GM23338 (cell line): ENCODE measurements around the gene IRF6. TPM values are rescaled to one million over a fixed set of nuclear protein-coding genes. Genes with fewer than 3 reads are reported as not detected.
A peak's percentile ranks its signal among the peaks of the same experiment; 100 is the strongest.

ENCODE experiments used
- ATAC-seq: fragments of 200-7000 bp; cut with Tn5 transposase; 3 replicates; pipeline ENCODE4 v1.9.1; 2020
- DNase-seq: peaks from one replicate; pipeline ENCODE4 v3.0.0-alpha.2; 2015; ENCODE audit warnings: low spot score
- H2AFZ ChIP-seq: fragments of 200-600 bp; sonication (generic); 2 replicates; pipeline ENCODE4 v1.8.0; 2016; ENCODE audit warnings: antibody characterized with exemption, mild to moderate bottlenecking, moderate library complexity
- H3F3A ChIP-seq: fragments of 200-600 bp; sonication (generic); replicated peaks from 2 replicates; pipeline ENCODE4 v1.8.0; 2017; ENCODE audit warnings: antibody characterized with exemption, mixed run types, low read depth
- H3K27ac ChIP-seq: fragments of 200-600 bp; sonication (generic); 2 replicates; pipeline ENCODE4 v1.6.1; 2016; ENCODE audit warnings: low read depth
- H3K27me3 ChIP-seq: fragments of 200-600 bp; sonication (generic); 2 replicates; pipeline ENCODE4 v1.8.0; 2016; ENCODE audit warnings: mild to moderate bottlenecking, mixed run types, moderate library complexity; ENCODE audit not compliant: insufficient read depth
- H3K36me3 ChIP-seq: fragments of 200-600 bp; sonication (generic); 2 replicates; pipeline ENCODE4 v1.8.0; 2016; ENCODE audit warnings: mild to moderate bottlenecking; ENCODE audit not compliant: insufficient read depth
- H3K4me1 ChIP-seq: fragments of 200-600 bp; sonication (generic); 2 replicates; pipeline ENCODE4 v1.8.0; 2016; ENCODE audit warnings: mild to moderate bottlenecking, moderate library complexity; ENCODE audit not compliant: insufficient read depth
- H3K4me2 ChIP-seq: fragments of 200-600 bp; sonication (generic); 2 replicates; pipeline ENCODE4 v1.7.1; 2017; ENCODE audit warnings: mixed run types
- H3K4me3 ChIP-seq: fragments of 200-600 bp; sonication (generic); 2 replicates; pipeline ENCODE4 v1.6.1; 2016; ENCODE audit warnings: mixed run types
- H3K79me2 ChIP-seq: fragments of 200-600 bp; sonication (generic); replicated peaks from 2 replicates; pipeline ENCODE4 v1.8.0; 2017; ENCODE audit warnings: mild to moderate bottlenecking; ENCODE audit not compliant: insufficient read depth
- H3K9me2 ChIP-seq: fragments of 200-600 bp; sonication (generic); 2 replicates; pipeline ENCODE4 v1.8.0; 2017; ENCODE audit not compliant: insufficient read depth
- H4K20me1 ChIP-seq: fragments of 200-600 bp; sonication (generic); replicated peaks from 2 replicates; pipeline ENCODE4 v1.8.0; 2017; ENCODE audit warnings: mild to moderate bottlenecking; ENCODE audit not compliant: insufficient read depth
- H3K27ac Mint-ChIP-seq: 2 replicates; pipeline ENCODE4 v1.8.0; 2020; ENCODE audit warnings: inconsistent platforms, mild to moderate bottlenecking, moderate library complexity, mixed read lengths
- H3K27me3 Mint-ChIP-seq: 3 replicates; pipeline ENCODE4 v1.8.0; 2022; ENCODE audit warnings: low read depth, mild to moderate bottlenecking, moderate library complexity, mixed read lengths, inconsistent platforms; ENCODE audit not compliant: insufficient read depth, poor library complexity
- H3K36me3 Mint-ChIP-seq: 3 replicates; pipeline ENCODE4 v1.8.0; 2021; ENCODE audit warnings: low read depth, mild to moderate bottlenecking, inconsistent platforms, moderate library complexity, mixed read lengths
- H3K4me1 Mint-ChIP-seq: 3 replicates; pipeline ENCODE4 v1.8.0; 2020; ENCODE audit warnings: mild to moderate bottlenecking, inconsistent platforms, mixed read lengths
- H3K4me3 Mint-ChIP-seq: 3 replicates; pipeline ENCODE4 v1.8.0; 2021; ENCODE audit warnings: moderate library complexity, mild to moderate bottlenecking, inconsistent platforms, mixed read lengths
- H3K9me3 Mint-ChIP-seq: 3 replicates; pipeline ENCODE4 v1.8.0; 2020; ENCODE audit warnings: moderate library complexity, mild to moderate bottlenecking, inconsistent platforms, mixed read lengths
- CREB1 ChIP-seq: fragments of 250-450 bp; sonication (Bioruptor Pico); IDR thresholded peaks from 2 replicates; pipeline ENCODE4 v1.5.0; 2020; ENCODE audit warnings: low read depth, mild to moderate bottlenecking, moderate library complexity
- EZH2 ChIP-seq: fragments of 200-600 bp; sonication (generic); IDR thresholded peaks from one replicate; pipeline ENCODE4 v1.8.0; 2017; ENCODE audit warnings: antibody characterized with exemption, mild to moderate bottlenecking, low read depth; ENCODE audit not compliant: unreplicated experiment
- EZH2phosphoT487 ChIP-seq: fragments of 200-600 bp; sonication (generic); IDR thresholded peaks from one replicate; pipeline ENCODE4 v1.8.1; 2018; ENCODE audit warnings: antibody characterized with exemption; ENCODE audit not compliant: unreplicated experiment
- JUNB ChIP-seq: IDR thresholded peaks from one replicate; pipeline ENCODE4 v1.6.1; 2016; ENCODE audit warnings: antibody characterized with exemption; ENCODE audit not compliant: unreplicated experiment
- NANOG ChIP-seq: IDR thresholded peaks from 2 replicates; pipeline ENCODE4 v1.6.1; 2016; ENCODE audit warnings: antibody characterized with exemption, borderline replicate concordance
- POLR2AphosphoS5 ChIP-seq: IDR thresholded peaks from 2 replicates; pipeline ENCODE4 v1.6.1; 2016; ENCODE audit warnings: antibody characterized with exemption, low read depth
- ZNF114 ChIP-seq: fragments of 250-450 bp; sonication (Bioruptor Pico); IDR thresholded peaks from 2 replicates; pipeline ENCODE4 v1.5.0; 2020; ENCODE audit warnings: mild to moderate bottlenecking, moderate library complexity
- ZNF331 ChIP-seq: fragments of 250-450 bp; sonication (Bioruptor Pico); IDR thresholded peaks from 2 replicates; pipeline ENCODE4 v1.5.0; 2020; ENCODE audit warnings: low read depth, mild to moderate bottlenecking, moderate library complexity
- polyA plus RNA-seq: library from polyadenylated mRNA; unstranded; fragments of >200 nt; fragmentation: Nextera tagmentation; extraction: Ambion mirVana; gene quantifications from 2 replicates; pipeline ENCODE4 v1.2.1, GENCODE V29; 2016
- total RNA-seq: library from RNA; depleted of rRNA; stranded (reverse); fragments of >200 nt; shearing (Covaris generic); gene quantifications from 2 replicates; pipeline ENCODE4 v1.2.3, GENCODE V29; 2014
- TF ChIP-seq, protein P1 (sequence below), 2 experiments: fragments of 200-600 bp in 1 of 2; sonication (generic) in 1 of 2; conservative IDR thresholded peaks; 2 replicates each; pipeline versions ENCODE4 v1.5.1 to v1.6.1; 2016 to 2017; ENCODE audit warnings: antibody characterized with exemption in 2 of 2, low read depth in 2 of 2, mild to moderate bottlenecking in 2 of 2, moderate library complexity in 1 of 2
- TF ChIP-seq, protein P2 (sequence below): IDR thresholded peaks from one replicate; pipeline ENCODE4 v1.6.1; 2018; ENCODE audit warnings: antibody characterized with exemption; ENCODE audit not compliant: unreplicated experiment
- TF ChIP-seq, protein P3 (sequence below): IDR thresholded peaks from 2 replicates; pipeline ENCODE4 v1.6.1; 2016; ENCODE audit warnings: antibody characterized with exemption

The IRF6 gene
- total and polyA plus RNA-seq, 2 experiments from 2014 or later = 4.6 to 11.7 TPM

DNA sequence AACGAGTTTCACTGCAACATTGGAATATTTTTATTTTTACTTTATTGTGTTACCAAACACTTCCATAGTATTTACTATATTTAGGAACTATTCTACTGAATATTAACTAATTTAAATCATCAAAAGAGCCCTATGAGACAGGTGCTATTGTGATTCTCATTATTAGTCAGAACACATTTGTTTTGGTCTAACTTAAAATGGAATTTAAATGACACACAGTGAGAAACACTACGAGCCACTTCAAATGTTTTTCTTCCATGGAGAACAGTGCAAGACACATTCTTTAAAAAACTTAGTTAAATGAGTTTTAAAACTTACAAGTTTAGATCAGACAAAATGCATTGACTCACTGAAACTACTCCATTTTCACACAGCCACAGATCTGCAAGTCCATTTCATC is 56.7 kb downstream of the IRF6 start:
- H3K79me2 ChIP-seq = no peaks in the 10 kb centered on the region
- no peaks in the 10 kb centered on the region for H3F3A ChIP-seq
- no peaks in the 10 kb centered on the region for H4K20me1 ChIP-seq
- no peak overlapping the region for H2AFZ ChIP-seq
- no peaks in the 10 kb centered on the region for H3K36me3 ChIP-seq
- H3K9me2 ChIP-seq = no peaks in the 10 kb centered on the region
- Mint-ChIP-seq H3K4me1 (peaks cover 10% of the 10 kb centered on the region), H3K9me3 (no peaks in the 10 kb centered on the region), H3K27me3 (peaks cover 1% of the 10 kb centered on the region), H3K4me3 (no peak overlapping the region), H3K27ac (no peak overlapping the region), H3K36me3 (no peaks in the 10 kb centered on the region)
- no peak overlapping the region for H3K4me3 ChIP-seq
- no peak overlapping the region for H3K4me2 ChIP-seq
- peaks cover 4% of the 10 kb centered on the region; the same call in 1 of the 2 replicates for H3K4me1 ChIP-seq
- DNase-seq (no peak), ATAC-seq (no peak)
- TF ChIP-seq, protein P1, sequence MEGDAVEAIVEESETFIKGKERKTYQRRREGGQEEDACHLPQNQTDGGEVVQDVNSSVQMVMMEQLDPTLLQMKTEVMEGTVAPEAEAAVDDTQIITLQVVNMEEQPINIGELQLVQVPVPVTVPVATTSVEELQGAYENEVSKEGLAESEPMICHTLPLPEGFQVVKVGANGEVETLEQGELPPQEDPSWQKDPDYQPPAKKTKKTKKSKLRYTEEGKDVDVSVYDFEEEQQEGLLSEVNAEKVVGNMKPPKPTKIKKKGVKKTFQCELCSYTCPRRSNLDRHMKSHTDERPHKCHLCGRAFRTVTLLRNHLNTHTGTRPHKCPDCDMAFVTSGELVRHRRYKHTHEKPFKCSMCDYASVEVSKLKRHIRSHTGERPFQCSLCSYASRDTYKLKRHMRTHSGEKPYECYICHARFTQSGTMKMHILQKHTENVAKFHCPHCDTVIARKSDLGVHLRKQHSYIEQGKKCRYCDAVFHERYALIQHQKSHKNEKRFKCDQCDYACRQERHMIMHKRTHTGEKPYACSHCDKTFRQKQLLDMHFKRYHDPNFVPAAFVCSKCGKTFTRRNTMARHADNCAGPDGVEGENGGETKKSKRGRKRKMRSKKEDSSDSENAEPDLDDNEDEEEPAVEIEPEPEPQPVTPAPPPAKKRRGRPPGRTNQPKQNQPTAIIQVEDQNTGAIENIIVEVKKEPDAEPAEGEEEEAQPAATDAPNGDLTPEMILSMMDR (conservative IDR thresholded peaks at IDR 0.05; ENCODE audit: low read depth in 2 of 2) = no peak
- TF ChIP-seq POLR2AphosphoS5 (no peak), JUNB (no peak), NANOG (no peak), EZH2 (no peak), ZNF114 (CRISPR knock-in tag) (no peak), CREB1 (CRISPR knock-in tag) (no peak)
- TF ChIP-seq, protein P2, sequence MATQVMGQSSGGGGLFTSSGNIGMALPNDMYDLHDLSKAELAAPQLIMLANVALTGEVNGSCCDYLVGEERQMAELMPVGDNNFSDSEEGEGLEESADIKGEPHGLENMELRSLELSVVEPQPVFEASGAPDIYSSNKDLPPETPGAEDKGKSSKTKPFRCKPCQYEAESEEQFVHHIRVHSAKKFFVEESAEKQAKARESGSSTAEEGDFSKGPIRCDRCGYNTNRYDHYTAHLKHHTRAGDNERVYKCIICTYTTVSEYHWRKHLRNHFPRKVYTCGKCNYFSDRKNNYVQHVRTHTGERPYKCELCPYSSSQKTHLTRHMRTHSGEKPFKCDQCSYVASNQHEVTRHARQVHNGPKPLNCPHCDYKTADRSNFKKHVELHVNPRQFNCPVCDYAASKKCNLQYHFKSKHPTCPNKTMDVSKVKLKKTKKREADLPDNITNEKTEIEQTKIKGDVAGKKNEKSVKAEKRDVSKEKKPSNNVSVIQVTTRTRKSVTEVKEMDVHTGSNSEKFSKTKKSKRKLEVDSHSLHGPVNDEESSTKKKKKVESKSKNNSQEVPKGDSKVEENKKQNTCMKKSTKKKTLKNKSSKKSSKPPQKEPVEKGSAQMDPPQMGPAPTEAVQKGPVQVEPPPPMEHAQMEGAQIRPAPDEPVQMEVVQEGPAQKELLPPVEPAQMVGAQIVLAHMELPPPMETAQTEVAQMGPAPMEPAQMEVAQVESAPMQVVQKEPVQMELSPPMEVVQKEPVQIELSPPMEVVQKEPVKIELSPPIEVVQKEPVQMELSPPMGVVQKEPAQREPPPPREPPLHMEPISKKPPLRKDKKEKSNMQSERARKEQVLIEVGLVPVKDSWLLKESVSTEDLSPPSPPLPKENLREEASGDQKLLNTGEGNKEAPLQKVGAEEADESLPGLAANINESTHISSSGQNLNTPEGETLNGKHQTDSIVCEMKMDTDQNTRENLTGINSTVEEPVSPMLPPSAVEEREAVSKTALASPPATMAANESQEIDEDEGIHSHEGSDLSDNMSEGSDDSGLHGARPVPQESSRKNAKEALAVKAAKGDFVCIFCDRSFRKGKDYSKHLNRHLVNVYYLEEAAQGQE = no peak
- TF ChIP-seq, protein P3, sequence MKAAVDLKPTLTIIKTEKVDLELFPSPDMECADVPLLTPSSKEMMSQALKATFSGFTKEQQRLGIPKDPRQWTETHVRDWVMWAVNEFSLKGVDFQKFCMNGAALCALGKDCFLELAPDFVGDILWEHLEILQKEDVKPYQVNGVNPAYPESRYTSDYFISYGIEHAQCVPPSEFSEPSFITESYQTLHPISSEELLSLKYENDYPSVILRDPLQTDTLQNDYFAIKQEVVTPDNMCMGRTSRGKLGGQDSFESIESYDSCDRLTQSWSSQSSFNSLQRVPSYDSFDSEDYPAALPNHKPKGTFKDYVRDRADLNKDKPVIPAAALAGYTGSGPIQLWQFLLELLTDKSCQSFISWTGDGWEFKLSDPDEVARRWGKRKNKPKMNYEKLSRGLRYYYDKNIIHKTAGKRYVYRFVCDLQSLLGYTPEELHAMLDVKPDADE = no peak
- no peak overlapping the region for H3K27ac ChIP-seq
- H3K27me3 ChIP-seq = peaks cover 25% of the 10 kb centered on the region

DNA sequence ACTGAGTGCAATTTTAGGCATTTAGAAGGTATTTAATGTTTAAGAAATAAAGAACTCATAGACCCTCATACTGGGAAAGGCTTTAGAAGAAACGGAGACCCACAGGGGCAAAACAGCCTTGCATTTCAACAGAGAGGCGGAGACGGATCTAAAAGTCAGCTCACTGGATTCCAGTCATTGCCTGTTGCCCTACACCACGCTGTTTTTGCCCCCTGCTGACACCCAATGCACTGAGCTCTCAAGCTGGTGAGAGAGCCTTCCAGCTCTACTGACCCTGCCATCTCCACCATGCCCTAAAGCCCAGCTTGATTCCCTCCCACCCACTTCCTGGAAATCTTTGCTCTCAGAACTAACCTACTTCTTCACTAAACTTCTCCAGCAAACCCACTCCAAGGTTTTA is 57.3 kb downstream of the IRF6 start:
- Mint-ChIP-seq H3K4me3 (no peak overlapping the region), H3K27me3 (peaks cover 1% of the 10 kb centered on the region), H3K9me3 (no peaks in the 10 kb centered on the region), H3K4me1 (peaks cover 10% of the 10 kb centered on the region), H3K36me3 (no peaks in the 10 kb centered on the region), H3K27ac (no peak overlapping the region)
- no peak overlapping the region for H2AFZ ChIP-seq
- no peaks in the 10 kb centered on the region for H3K36me3 ChIP-seq
- peaks cover 4% of the 10 kb centered on the region; the same call in 1 of the 2 replicates for H3K4me1 ChIP-seq
- peak; percentile 34 for DNase-seq
- H3K27me3 ChIP-seq = peaks cover 25% of the 10 kb centered on the region
- no peaks in the 10 kb centered on the region for H3K79me2 ChIP-seq
- no peaks in the 10 kb centered on the region for H4K20me1 ChIP-seq
- 0 out of 2 replicates have a peak overlapping the region, but pooled peaks have one; percentile 13 for H3K4me2 ChIP-seq
- no peak overlapping the region for H3K27ac ChIP-seq
- ATAC-seq = peak; percentile 11
- H3F3A ChIP-seq = no peaks in the 10 kb centered on the region
- H3K9me2 ChIP-seq = no peaks in the 10 kb centered on the region
- no peak overlapping the region for H3K4me3 ChIP-seq
- TF ChIP-seq JUNB (no peak), ZNF331 (CRISPR knock-in tag) (no peak), ZNF114 (CRISPR knock-in tag) (no peak), CREB1 (CRISPR knock-in tag) (no peak), POLR2AphosphoS5 (no peak), EZH2 (no peak), EZH2phosphoT487 (no peak), NANOG (no peak)
- TF ChIP-seq, protein P3 = no peak
- TF ChIP-seq, protein P2 = no peak
